Pons (tissue), 1 donor: Measurements from ENCODE around the gene GPSM3.
"Not testable (repeated sequence)": the region's sequence is repeated elsewhere in the genome, so short reads cannot be mapped to it uniquely, and the experiment has no call there.

ENCODE experiments used
- DNase-seq: peaks from one replicate; pipeline ENCODE4 v3.0.0-alpha.2; 2016; ENCODE audit warnings: low spot score

The GPSM3 gene

GRCh38 chr6:32149932-32150870 is 42.2 kb downstream of the GPSM3 start:
- DNase-seq, result no peak

- DNase-seq, result no peak
Measured at GRCh38 chr6:32149092-32149755, 43.2 kb downstream of the GPSM3 start.

- no peak for DNase-seq
Measured at GRCh38 chr6:32148289-32149091, 44.0 kb downstream of the GPSM3 start.

- no peak for DNase-seq
Measured at GRCh38 chr6:32147401-32148132, 44.9 kb downstream of the GPSM3 start.

- DNase-seq, result no peak
Measured at GRCh38 chr6:32146687-32147086, 45.8 kb downstream of the GPSM3 start.

GRCh38 chr6:32146287-32146686 is 46.2 kb downstream of the GPSM3 start:
- DNase-seq, result no peak

- not testable (repeated sequence) for DNase-seq
Measured at GRCh38 chr6:32144238-32144637, 48.2 kb downstream of the GPSM3 start.
